HL-60/S4 treated with retinoic acid at 250 ng/mL for 4 days and 3 days (cell line): ENCODE results near the gene PROK1.
"Not testable (repeated sequence)": the region's sequence is repeated elsewhere in the genome, so short reads cannot be mapped to it uniquely, and the experiment has no call there.

Experiments used
- in situ Hi-C: fragments of 300-500 bp; cut with MboI; formaldehyde crosslinking; loops from 2 replicates; pipeline ENCODE4 v1.7.0; 2022; ENCODE audit warnings: low sequenced_read_pairs

PROK1 gene

DNA sequence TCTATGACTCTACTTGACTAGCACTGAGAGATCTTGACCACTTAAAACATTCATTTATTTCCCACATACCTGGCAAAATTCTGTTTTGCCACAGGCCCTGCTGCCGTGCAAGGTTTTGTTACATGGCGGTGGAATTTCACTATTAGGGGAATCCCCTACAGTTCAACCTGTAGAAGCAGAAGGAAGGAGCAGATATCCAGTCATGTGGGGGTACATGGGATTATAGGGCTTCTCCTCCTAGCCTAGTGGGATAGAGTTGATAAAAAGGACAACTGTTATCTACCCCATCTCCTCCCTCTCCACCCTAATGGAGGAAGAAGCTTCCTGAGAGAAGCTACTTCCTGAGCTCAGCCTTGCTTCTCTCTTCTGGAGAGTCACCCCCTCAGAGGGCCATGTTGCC, 17.7 kb upstream of the PROK1 start:
- in situ Hi-C loops, result no loop called here

DNA sequence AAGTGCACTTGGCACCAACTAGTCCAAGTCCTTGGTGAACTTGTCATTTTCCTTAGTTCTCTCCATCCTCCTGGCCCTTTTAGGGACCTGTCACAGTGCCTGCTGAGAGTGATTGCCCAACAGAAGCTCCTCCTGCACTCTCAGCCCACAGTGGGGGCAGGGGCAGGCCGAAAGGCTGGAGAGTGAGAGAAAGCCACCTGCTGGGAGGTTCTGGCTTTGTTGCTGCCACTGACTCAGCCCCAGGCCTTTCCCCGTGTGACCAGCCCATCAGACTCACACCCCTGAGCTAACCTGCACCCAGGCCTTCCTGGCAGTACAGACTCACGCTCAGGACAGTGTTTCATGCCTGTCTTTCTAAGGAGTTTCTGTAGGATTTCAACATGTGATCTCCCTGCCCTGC, 17.1 kb upstream of the PROK1 start:
- in situ Hi-C loops, result no loop called here

DNA sequence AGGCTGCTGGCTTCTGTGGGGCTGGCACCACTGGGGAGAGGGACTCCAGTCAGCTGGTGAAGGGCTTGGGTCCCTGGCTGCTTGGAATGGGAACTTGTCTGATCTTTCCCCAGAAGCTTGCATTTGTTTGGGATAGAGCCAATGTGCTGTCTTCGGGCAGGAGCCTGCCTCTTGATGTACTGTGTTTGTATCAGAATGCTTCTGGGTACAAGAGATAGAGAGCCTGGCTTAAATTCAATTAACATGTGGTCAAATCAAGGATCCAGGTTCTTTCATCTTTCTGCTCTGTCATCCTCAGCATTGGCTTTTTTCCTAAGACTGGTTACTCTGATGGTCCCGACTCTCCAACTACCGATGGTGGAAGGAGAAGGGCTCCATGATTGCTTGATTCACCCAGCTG, 16.0 kb upstream of the PROK1 start:
- in situ Hi-C loops, result no loop called here

DNA sequence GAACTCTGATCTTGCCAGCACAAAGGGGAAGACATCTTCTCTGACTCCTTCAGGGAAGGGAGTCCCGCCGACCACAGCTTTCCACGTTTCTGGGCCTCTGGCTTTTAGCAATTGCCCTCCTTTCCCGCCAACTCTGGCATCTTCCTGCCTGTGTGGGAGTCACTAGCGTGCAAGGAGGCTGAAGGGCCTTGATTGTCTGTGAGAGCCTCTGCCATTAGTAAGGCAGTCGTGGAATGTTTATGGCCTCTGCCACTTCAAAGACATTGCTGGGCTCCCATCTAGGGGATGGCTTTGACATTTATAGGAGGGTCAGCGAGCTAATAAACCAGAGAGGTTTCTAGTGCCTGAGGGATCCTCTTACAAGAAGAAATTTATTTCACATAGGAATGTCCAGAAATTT, 14.3 kb upstream of the PROK1 start:
- in situ Hi-C loops, result no loop called here

DNA sequence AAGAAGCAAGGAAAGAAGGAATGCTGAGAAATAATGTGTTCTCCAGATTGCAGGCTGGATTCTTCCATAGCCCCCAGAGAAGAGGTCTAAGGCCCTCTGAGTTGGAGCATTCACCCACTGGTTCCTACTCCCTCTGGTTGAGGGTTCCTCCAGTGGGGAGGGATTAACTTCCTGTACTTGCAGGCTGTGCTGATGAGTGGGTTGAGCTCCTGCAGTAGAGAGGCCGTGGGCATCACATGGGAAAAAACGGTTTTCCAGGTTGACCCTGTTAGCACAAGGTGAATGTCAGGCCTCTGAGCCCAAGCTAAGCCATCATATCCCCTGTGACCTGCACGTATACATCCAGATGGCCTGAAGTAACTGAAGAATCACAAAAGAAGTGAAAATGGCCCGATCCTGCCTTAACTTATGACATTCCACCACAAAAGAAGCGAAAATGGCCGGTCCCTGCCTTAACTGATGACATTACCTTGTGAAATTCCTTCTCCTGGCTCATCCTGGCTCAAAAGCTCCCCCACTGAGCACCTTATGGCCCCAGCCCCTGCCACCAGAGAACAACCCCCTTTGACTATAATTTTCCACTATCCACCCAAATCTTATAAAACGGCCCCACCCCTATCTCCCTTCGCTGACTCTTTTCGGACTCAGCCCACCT, 13.2 kb upstream of the PROK1 start:
- in situ Hi-C loops, result not testable (repeated sequence)

DNA sequence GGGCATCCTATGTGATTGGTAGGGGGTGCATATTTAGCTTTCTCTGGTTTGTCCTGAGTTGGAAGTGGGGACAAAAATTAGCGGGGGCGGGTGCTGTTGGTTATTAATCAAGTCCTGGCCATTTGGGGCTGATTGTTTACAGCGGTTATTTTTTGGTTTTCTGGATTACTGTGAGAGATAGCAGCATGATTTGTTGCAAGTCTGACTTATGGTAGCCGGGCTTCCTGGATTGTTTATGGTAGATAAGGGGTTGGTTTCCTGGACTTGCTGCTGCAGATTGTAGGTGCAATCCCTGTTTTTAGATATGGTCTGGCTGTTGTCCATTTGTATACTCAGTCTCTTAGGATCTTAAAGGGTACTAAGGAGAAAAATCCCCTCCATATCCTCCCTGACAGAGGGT, 12.1 kb upstream of the PROK1 start:
- in situ Hi-C loops, result no loop called here

DNA sequence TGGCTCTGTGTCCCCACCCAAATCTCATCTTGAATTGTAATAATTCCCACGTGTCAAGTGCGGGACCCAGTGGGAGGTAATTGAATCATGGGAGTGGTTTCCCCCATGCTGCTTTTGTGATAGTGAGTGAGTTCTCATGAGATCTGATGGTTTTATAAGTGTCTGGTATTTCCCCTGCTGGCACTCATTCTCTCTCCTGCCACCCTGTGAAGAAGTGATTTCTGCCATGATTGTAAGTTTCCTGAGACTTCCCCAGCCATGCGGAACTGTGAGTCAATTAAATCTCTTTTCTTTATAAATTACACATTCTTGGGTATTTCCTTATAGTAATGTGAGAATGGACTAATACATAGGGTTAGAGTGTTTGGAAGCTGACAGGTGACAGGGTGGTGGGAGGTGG, 11.1 kb upstream of the PROK1 start:
- in situ Hi-C loops, result not testable (repeated sequence)

DNA sequence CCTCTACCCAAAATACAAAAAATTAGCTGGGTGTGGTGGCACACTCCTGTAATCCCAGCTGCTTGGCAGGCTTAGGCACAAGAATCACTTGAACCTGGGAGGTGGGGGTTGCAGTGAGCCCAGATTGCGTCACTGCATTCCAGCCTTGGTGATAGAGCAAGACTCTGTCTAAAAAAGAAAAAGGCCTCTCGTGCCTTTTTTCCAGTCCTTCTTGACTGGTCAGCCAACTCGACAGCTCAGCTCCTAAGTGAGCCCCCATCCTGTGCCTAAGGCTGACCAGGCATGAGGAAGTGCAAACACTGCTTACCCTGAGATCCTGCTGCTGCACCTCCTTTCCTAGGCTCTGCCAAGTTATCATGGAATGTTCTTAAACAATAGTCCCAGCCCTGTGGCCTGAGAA, 10.1 kb upstream of the PROK1 start:
- in situ Hi-C loops, result no loop called here

DNA sequence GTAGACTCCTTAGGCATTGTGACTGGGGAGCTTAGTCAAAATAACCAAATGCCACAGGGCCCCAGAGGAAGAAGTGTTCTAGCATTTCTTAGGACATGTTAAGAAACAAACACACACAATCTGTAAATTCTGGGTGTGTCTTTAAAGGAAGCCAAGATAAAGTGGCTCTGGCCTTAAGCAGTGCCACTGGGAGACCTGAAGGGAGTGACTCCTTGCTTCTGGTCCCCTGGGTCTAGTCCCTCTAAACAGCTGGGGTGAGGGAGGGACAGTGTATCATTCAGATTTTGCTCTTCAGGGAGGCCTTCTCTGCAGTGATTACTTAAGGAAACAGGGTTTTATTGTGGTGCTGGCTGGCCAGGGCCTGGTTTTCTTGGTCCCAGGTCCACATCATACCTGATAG, 9.1 kb upstream of the PROK1 start:
- in situ Hi-C loops, result no loop called here

DNA sequence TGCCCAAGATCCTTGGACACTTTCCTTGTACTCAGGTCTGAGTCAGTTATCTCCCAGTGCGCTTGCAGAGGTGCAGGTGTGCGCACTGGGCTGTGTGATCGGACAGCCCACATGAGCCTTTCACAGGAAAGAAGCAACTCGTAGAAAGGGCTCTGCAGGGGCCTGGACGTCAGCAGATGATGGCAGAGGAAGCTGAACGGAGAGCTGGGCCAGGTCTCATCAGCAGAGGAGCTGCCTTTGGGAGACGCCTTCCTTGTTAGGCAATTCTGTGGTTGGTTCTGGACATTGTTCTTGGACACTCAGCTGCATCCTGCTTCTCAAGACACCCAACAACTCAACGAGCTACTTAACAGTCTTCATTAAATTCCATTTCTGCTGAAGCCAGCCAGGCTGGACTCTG, 7.5 kb upstream of the PROK1 start:
- in situ Hi-C loops, result no loop called here

DNA sequence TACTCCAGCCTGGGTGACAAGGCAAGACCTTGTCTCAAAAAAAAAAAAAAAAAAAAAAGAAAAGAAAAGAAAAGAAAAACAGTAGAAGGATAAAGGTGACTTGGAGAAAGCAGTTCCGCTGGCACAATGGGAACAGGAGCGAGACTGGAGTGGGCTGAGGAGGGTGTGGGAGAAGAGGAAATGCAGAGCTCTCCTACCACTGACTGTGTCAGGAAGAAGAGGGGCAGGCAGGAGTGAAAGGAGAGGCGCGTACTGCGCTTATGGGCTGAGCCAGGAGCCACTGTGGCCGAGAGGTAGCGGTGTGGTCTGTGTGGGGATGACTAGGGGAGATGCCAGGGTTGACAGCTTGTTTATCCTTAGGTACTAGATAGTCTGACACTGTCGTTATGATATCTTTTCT, 6.4 kb upstream of the PROK1 start:
- in situ Hi-C loops, result no loop called here

DNA sequence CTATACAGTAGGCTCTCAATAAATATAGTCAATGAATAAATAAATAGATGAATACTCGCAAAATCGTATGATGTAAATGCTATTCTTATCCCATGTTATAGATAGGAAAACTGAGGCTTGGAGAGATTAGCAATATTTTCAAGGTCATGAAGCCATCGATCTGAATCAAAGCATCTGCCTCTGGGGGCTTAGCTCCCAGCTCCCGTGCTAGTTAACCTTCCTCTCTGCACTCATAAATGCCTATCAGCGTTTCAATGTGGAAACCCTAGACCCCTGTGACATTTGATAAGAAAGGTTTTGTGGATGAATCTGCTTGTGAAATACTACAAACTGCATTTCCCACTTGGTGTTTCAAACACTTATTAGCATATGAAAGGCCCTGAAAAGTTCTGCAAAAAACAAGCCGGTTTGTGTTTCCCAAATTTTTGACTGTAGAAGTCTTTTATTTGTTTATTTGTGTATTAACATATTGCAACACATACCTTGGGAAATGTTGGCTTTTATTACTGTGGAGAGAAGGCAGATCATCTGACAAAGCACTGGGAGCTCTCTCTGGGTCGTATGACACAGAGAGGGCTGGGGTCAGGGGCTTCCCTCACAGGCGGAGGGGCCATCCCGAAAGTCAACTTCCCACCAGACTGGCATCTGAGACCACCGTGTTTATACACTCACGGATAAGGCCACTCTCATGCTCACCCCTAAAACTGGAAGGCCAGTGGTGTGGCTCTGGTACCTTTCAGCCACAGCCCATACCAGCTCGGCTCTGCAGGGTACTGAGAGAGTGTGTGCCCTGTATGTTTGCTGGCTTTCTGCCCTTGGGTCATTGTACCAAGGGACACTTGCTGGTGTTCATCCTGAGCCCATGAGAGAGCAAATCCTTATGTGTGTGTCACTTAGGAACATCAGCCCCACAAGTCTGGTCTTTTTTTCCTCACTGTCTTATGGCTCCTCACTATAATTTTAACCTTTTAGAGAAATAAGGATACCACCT, 993 bp upstream of the PROK1 start:
- in situ Hi-C loops, result loop anchor here (10.0 kb wide), 1 partner anchor 245 kb away; no protein-coding TSS in a partner anchor

DNA sequence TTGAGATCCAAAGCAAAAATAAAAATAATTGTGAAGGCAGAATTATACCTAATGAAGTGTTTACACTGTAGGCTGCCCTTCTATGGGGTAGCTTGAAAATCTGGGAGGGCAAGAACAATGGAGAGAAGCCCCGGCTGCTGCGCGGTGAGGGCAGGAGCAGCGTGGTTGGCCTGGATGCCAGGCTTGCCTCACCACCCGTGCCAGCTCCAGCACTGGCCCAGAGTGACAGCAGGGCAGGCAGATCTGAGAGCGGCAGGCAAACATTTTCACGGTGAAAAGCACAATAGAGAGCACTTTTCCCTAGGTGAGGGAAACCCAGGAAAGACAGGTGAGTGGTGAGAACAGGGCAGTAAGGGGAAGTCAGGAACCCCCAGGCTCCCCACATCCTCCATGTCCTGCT, 1.4 kb downstream of the PROK1 start:
- in situ Hi-C loops, result loop anchor here (10.0 kb wide), 1 partner anchor 248 kb away; no protein-coding TSS in a partner anchor

DNA sequence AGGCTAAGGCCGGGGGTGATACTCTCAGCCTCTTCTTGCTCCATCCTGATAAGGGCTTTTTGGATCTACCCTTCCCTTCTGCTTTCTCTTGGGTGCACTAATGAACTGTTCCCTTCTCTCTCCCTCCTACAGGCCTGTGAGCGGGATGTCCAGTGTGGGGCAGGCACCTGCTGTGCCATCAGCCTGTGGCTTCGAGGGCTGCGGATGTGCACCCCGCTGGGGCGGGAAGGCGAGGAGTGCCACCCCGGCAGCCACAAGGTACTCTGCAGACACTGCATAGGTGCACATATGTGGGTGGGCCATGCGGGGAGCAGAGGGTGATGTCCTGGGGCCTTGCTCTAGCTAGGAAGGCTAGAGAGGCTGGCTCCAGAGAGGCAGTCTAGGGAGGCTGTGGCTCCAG, 2.9 kb downstream of the PROK1 start:
- in situ Hi-C loops, result loop anchor here (10.0 kb wide), 1 partner anchor 249 kb away; no protein-coding TSS in a partner anchor

DNA sequence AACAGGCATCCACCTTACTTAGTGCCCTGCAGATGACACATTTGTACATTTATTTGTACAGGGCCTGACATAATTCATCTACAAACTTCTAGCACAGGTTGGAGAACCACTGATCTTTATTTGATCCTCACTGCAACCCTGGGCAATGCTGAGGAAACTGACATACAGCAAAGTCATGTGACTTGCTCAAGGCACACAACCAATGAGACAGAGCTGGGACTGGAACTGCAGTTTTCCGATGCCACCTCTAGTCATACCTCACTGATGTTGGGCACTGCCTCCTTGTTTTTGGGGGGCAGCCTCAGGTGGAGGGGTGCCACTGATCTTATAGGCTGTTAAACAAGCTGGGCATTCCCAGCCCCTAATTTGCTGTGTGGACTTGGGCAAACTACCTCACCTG, 3.4 kb downstream of the PROK1 start:
- in situ Hi-C loops, result loop anchor here (10.0 kb wide), 1 partner anchor 250 kb away; no protein-coding TSS in a partner anchor

DNA sequence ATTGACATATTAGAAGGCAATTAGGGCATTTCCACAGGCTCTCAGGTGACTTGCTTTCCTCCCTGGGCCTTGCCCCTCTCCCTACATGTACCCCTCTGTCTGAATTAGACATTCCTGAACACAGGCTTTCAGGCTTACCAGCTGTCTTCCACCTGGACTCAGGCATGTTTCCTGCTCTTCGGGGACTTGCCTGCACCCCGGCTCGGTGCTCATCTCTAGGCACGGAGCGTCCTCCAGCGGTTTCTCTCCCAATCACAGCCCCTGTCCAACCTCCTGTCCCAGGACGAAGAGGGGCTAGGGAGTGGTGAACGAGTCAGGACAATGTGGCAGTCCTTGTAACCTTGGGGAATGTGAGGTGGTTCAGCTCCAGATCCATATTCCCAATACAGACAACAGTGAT, 4.2 kb downstream of the PROK1 start:
- in situ Hi-C loops, result loop anchor here (10.0 kb wide), 1 partner anchor 250 kb away; no protein-coding TSS in a partner anchor

DNA sequence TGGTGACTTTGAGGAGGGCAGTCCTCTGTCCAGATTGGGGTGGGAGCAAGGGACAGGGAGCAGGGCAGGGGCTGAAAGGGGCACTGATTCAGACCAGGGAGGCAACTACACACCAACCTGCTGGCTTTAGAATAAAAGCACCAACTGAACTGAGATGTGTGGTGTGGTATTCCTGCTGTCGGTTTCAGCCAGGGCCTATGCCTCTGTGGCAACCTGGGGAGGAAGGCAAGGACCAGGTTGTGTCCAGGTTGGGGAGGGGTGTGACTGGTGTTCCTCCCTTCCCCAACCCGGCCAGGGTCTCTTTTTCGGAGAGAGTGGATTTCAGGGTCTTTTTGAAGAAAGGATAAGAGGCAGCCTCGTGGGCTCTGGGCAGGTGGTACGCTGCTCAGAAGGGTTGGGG, 6.3 kb downstream of the PROK1 start:
- in situ Hi-C loops, result loop anchor here (10.0 kb wide), 1 partner anchor 252 kb away; no protein-coding TSS in a partner anchor

DNA sequence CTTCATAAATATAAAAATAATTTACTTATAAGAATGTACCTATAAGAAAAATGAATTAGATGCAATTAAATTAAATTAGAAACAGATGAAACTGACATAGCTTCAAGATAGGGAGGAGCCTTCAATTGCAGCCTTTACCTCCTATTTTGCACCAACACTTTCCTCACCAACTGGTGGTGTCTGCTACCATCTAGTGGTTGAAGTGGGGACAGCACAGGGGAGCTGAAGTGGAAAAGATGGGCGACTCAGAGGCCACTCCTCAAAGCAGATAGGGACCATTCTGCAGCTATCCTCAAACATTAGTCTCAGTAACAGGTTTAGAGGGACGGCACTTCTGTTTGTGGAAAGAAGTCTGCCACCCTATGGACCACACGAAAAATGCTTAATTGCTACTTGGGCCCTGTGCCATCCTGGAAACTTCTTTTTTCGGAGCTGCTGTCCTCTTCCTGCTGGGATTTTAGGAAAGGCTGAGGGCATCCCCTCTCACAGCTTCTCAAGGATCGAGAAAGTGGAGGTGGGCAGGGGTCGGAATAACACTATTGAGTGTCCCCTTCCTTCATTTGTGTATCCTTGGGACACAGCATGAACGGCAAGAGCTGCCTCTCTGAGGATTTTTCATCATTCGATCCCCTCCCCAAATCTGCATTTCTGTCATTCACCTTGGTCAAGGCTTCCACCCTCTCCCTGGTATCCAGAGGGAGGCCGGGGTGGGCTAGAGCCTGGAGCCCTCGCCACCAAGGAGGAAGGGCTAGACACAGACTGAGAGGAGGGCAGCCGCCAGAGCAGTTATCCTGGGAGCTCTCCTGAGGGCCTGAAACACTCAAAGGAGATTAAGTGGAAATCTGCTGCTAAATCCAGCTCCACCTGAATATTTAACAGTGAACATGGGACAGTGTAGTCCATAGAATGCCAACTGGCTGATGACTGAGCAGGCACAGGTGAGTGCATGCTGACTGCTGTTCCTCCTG, 9.6 kb downstream of the PROK1 start:
- in situ Hi-C loops, result no loop called here

DNA sequence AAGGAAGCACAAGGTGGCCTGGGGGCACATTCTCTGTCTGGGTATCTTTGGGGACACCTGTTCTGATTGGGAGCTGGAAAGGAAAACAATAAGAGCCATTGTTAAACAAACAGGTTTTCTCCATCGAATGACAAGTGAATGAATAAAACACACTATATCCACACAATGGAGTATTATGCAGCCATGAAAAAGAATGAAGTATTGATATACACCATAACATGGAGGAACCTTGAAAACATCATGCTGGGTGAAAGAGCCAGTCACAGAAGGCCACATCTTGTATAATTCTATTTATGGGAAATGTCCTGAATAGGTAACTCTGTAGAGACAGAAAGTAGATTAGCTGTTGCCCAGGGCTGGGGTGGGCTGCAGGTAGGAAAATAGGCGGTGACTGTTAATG, 11.1 kb downstream of the PROK1 start:
- in situ Hi-C loops, result no loop called here

DNA sequence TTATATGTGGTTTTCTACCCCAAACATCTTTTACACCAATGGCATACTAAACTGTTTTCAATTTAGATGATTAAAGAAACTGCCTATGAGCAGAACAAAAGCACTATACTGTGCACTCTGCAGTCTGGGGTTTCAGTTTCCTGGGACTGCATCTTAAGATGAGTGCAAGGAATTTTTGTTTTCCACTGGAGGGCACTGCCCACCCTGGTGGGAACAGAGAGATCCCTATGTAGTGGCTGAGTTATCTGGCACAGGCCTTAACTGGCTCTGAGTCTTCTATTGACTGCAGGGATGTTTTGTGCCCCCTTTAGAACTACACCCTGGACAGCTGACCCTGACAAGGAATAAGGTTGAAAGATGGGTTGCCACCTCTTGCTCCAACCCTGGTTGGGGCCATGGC, 12.0 kb downstream of the PROK1 start:
- in situ Hi-C loops, result no loop called here

DNA sequence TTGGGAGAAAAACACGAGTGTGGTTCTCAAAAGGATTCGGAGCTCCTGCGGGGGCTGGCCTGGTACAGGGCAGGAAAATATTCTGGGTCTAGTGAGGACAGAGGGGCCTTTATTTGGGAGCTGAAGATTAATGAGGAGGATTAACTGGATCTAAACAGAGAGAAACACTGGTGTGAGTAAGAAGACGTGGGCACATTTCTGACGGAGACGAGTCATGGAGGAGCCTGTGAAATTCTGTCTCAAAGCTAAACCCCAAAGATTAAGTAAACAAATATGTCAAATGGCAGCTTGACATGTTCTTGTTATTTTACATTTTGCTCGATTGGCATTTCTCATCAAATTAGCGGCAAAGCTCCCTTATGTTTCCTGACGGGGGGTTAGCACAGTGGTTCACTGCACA, 12.8 kb downstream of the PROK1 start:
- in situ Hi-C loops, result no loop called here
